Right lobe of liver (tissue), 6 donors: ENCODE results near the gene GRIN2B. TPM values are rescaled to one million over a fixed set of nuclear protein-coding genes. Genes with fewer than 3 reads are reported as not detected.
A peak's percentile ranks its signal among the peaks of the same experiment; 100 is the strongest.

ENCODE experiments used
- ATAC-seq, 4 donors: fragments of 200-7000 bp; cut with Tn5 transposase; one replicate each; pipeline ENCODE4 v1.9.1; 2020; ENCODE audit warnings: mild to moderate bottlenecking in 4 of 4, moderate library complexity in 4 of 4
- DNase-seq, 3 donors: peaks; one replicate each; pipeline ENCODE4 v3.0.0-alpha.2; 2020
- H3K27ac ChIP-seq, 3 donors: fragments of 200-600 bp; one replicate each; pipeline ENCODE4 v1.8.0; 2022
- H3K27me3 ChIP-seq, 2 donors: fragments of 200-600 bp; one replicate each; pipeline ENCODE4 v1.8.0; 2022
- H3K36me3 ChIP-seq, 4 donors: fragments of 200-600 bp; sonication (generic) in 1 of 4; one replicate each; pipeline versions ENCODE4 v1.5.1 to v1.8.0; 2017 to 2022; ENCODE audit warnings: control low read depth in 1 of 4
- H3K4me1 ChIP-seq, 4 donors: fragments of 200-600 bp; sonication (generic) in 1 of 4; one replicate each; pipeline versions ENCODE4 v1.5.1 to v1.8.0; 2017 to 2022; ENCODE audit warnings: control low read depth in 1 of 4
- H3K4me3 ChIP-seq, 3 donors: fragments of 200-600 bp; one replicate each; pipeline ENCODE4 v1.8.0; 2022
- H3K9me3 ChIP-seq, 4 donors: fragments of 200-600 bp; sonication (generic) in 1 of 4; one replicate each; pipeline versions ENCODE4 v1.5.1 to v1.8.0; 2017 to 2022; ENCODE audit warnings: control low read depth in 1 of 4
- POLR2A ChIP-seq: fragments of 450-650 bp; IDR thresholded peaks from one replicate; pipeline ENCODE4 v1.6.1; 2017; ENCODE audit warnings: antibody characterized with exemption, mild to moderate bottlenecking
- WGBS: methylation state at CpG from one replicate; pipeline ENCODE4 v1.1.6; 2018; ENCODE audit warnings: low coverage, low lambda C conversion rate; ENCODE audit not compliant: insufficient coverage; ENCODE audit errors: missing lambda C conversion rate; 5-methylcytosine and 5-hydroxymethylcytosine counted together
- intact Hi-C, 2 donors: fragments of 100-400 bp; cut with DNase I; formaldehyde crosslinking; loops; one replicate each; pipeline versions ENCODE4 v1.11.2 to v1.14.1; 2022
- total RNA-seq, 6 experiments: library from RNA; depleted of rRNA in 2 of 6; stranded (reverse); fragments of >200 nt in 2 of 6; fragmentation: NEBNext Ultra II Directional in 3 of 6; extraction: Animal tissue kit (Norgen Biotek cat#: 25700) in 3 of 6; gene quantifications; one replicate each; pipeline versions ENCODE4 v1.1.0 to v1.2.4, GENCODE V29; 2016 to 2023
- TF ChIP-seq, protein P1 (sequence below), 4 donors: fragments of 200-600 bp in 3 of 4; fragments of 450-650 bp in 1 of 4; IDR thresholded peaks; one replicate each; pipeline versions ENCODE4 v1.5.1 to v1.8.0; 2016 to 2022; ENCODE audit warnings: antibody characterized with exemption in 4 of 4, mild to moderate bottlenecking in 2 of 4
- donor health status: DM: no; HTN: yes; CAD: no.
- donor health status: DM: no; HTN: no; CAD: no.
- donor health status: DM: no; HTN: no; CAD: no.
- donor health status: DM: no; HTN: yes; CAD: no.
- donor health status: DM: no; HTN: yes; CAD: no.

GRIN2B gene
- total RNA-seq, 6 experiments from 2014 or later = not detected

DNA sequence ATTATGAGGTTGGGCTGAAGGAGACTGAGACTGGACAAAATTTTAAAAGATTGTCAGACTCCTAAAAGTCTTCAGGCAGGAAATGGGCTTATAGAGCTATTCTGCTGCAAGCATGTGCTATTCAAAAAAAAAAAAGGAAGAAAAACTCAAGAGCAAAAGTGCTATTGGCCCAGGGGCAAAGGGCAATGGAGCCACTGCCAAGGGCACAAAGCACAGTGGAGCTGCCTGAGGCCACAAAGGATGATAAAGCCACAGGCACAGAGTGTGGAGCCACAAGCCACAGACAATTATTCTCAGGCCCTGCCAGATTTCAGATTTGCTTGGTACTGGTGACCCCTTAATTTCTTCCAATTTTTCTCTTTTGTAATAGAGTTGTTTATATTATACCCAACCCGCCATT is 29.6 kb upstream of the GRIN2B start:
- TF ChIP-seq, protein P1, sequence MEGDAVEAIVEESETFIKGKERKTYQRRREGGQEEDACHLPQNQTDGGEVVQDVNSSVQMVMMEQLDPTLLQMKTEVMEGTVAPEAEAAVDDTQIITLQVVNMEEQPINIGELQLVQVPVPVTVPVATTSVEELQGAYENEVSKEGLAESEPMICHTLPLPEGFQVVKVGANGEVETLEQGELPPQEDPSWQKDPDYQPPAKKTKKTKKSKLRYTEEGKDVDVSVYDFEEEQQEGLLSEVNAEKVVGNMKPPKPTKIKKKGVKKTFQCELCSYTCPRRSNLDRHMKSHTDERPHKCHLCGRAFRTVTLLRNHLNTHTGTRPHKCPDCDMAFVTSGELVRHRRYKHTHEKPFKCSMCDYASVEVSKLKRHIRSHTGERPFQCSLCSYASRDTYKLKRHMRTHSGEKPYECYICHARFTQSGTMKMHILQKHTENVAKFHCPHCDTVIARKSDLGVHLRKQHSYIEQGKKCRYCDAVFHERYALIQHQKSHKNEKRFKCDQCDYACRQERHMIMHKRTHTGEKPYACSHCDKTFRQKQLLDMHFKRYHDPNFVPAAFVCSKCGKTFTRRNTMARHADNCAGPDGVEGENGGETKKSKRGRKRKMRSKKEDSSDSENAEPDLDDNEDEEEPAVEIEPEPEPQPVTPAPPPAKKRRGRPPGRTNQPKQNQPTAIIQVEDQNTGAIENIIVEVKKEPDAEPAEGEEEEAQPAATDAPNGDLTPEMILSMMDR (IDR thresholded peaks at IDR 0.05) = no peak
- no peak for TF ChIP-seq POLR2A
- no peaks in the 10 kb centered on the region for H3K9me3 ChIP-seq
- H3K27ac ChIP-seq = no peak overlapping the region
- 83% methylated on average over 1 of the region's 1 CpG for WGBS
- ATAC-seq (peak; percentile 59 to 87 (median 68)), DNase-seq (peak; percentile 33 to 68 (median 62))
- H3K4me1 ChIP-seq = no peaks in the 10 kb centered on the region
- H3K4me3 ChIP-seq = no peak overlapping the region
- H3K36me3 ChIP-seq = no peaks in the 10 kb centered on the region
- no peaks in the 10 kb centered on the region for H3K27me3 ChIP-seq
- intact Hi-C loops = no loop called here

DNA sequence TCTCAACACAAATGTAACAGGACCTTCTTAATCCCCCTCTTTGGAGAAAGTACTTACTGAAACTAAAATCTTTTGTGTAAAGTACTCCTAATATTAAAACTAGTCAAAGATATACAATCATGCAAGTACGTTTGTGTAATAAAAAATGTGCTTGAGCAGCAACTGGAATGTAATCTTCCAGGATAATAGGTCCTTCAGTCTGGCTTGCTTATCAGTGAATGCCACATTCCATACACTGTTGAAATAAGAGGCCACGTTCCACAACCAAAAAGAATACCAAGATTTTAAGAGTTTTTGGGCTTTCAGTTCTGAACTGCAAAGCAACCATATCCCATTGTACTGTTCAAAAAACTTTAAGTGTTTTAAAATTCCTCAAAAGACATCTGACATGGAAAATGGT is 26.2 kb upstream of the GRIN2B start:
- no peak for TF ChIP-seq POLR2A
- TF ChIP-seq, protein P1 (IDR thresholded peaks at IDR 0.05) = no peak
- H3K9me3 ChIP-seq = no peaks in the 10 kb centered on the region
- WGBS = 20% methylated on average over 2 of the region's 2 CpGs
- no peaks in the 10 kb centered on the region for H3K36me3 ChIP-seq
- intact Hi-C loops = no loop called here
- no peaks in the 10 kb centered on the region for H3K27me3 ChIP-seq
- no peak overlapping the region for H3K27ac ChIP-seq
- DNase-seq (no peak), ATAC-seq (no peak)
- no peaks in the 10 kb centered on the region for H3K4me1 ChIP-seq
- no peak overlapping the region for H3K4me3 ChIP-seq

DNA sequence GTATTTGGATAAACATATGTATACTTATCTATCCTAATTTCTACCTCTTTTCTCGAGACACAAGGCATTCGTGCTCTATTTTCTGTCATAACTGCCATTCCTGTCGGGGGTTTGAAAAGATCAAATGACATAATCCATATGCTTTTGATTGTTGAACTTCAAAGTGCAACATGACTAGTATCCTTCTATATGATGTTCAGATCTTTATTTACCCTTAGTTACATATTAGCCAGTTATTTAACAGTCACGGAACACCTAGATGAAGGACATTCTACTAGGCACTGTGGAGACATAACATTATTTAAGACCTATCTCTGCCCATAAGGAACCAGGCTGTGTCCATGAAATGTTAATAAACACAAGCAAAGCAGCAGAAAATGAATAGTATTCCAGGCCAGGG is 11.2 kb upstream of the GRIN2B start:
- Histone ChIP-seq H3K36me3 (no peaks in the 10 kb centered on the region), H3K27me3 (no peaks in the 10 kb centered on the region), H3K27ac (no peak overlapping the region), H3K4me3 (no peak overlapping the region), H3K9me3 (no peaks in the 10 kb centered on the region), H3K4me1 (no peaks in the 10 kb centered on the region)
- intact Hi-C loops = no loop called here
- ATAC-seq (no peak), DNase-seq (no peak)
- WGBS = 45% methylated on average over 4 of the region's 4 CpGs
- TF ChIP-seq, protein P1 (IDR thresholded peaks at IDR 0.05) = no peak
- no peak for TF ChIP-seq POLR2A

- Histone ChIP-seq H3K27ac (no peak overlapping the region), H3K4me3 (no peak overlapping the region), H3K9me3 (no peaks in the 10 kb centered on the region), H3K36me3 (no peaks in the 10 kb centered on the region), H3K4me1 (no peaks in the 10 kb centered on the region), H3K27me3 (no peaks in the 10 kb centered on the region)
- no peak for DNase-seq
- intact Hi-C loops = no loop called here
- no peak for ATAC-seq
- TF ChIP-seq, protein P1 (IDR thresholded peaks at IDR 0.05) = no peak
- no peak for TF ChIP-seq POLR2A
These were observed 10.7 kb upstream of the GRIN2B start for GRCh38 chr12:13992106-13992505.

DNA sequence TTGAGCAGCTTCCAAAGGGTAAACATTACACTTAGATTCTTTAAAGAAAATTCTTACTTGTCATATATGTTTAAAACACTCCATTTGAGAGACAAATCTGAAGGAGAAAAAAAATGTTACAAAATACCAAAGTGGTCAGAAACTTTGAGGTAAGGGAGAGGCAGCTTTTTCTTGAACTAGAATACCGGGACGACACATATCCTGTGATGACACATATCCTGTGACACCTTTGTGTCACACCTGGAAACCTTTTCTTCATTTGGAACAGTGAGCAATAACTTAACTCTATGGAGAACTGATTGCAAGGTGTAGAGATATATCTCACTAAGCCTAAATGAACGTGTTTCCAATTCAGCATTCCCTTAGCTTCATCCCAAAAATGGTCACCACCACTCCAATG is 4.6 kb upstream of the GRIN2B start:
- no peak for TF ChIP-seq POLR2A
- TF ChIP-seq, protein P1 (IDR thresholded peaks at IDR 0.05) = no peak
- 51% methylated on average over 3 of the region's 3 CpGs for WGBS
- Histone ChIP-seq H3K27me3 (peaks cover 9 to 10% of the 10 kb centered on the region in 2 donors), H3K9me3 (no peaks in the 10 kb centered on the region), H3K27ac (no peak overlapping the region), H3K4me1 (no peaks in the 10 kb centered on the region), H3K4me3 (no peak overlapping the region), H3K36me3 (no peaks in the 10 kb centered on the region)
- DNase-seq (no peak), ATAC-seq (no peak)
- intact Hi-C loops = no loop called here
